Eye (tissue), 1 donor: Measurements from ENCODE around the gene EXOC8.

Experiments
- DNase-seq: peaks from one replicate; pipeline ENCODE4 v3.0.0-alpha.2; 2015

Gene EXOC8, protein sequence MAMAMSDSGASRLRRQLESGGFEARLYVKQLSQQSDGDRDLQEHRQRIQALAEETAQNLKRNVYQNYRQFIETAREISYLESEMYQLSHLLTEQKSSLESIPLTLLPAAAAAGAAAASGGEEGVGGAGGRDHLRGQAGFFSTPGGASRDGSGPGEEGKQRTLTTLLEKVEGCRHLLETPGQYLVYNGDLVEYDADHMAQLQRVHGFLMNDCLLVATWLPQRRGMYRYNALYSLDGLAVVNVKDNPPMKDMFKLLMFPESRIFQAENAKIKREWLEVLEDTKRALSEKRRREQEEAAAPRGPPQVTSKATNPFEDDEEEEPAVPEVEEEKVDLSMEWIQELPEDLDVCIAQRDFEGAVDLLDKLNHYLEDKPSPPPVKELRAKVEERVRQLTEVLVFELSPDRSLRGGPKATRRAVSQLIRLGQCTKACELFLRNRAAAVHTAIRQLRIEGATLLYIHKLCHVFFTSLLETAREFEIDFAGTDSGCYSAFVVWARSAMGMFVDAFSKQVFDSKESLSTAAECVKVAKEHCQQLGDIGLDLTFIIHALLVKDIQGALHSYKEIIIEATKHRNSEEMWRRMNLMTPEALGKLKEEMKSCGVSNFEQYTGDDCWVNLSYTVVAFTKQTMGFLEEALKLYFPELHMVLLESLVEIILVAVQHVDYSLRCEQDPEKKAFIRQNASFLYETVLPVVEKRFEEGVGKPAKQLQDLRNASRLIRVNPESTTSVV

DNA sequence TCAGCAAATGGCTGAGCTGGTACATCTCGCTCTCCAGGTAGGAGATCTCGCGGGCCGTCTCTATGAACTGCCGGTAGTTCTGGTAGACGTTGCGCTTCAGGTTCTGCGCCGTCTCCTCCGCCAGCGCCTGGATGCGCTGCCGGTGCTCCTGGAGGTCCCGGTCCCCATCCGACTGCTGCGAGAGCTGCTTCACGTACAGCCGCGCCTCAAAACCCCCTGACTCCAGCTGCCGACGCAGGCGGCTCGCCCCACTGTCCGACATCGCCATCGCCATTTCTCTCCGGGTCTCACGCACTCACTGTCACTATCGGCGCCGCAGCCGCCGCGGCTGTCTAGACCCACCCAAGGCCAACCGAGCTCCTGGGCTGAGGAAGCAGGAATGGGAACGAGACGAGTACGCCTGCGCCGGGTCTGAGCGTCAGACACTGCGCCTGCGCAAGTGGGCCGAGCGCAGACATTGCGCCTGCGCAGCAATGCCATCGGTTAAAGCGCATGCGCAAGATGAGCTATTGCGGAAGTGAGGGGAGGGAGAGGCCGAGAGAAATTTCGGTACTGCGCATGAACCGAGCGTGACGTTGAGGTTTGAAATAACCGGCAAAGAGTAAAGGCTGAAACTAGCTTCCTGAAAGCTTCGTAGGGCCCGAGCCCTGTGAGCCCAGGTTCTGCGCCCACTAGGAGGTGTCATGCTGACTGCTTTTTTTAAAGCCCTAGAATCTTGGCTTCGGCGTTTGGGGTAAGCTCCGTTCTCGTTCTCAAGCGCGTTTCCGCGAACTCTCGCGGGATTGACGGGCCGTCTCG lies at the start of gene EXOC8:
TSS of gene EXOC8 (minus strand) at position 381 of the 798 bp plus-strand sequence. CDS start at position 274, 107 bp downstream.
- peak; percentile 100 for DNase-seq

DNA sequence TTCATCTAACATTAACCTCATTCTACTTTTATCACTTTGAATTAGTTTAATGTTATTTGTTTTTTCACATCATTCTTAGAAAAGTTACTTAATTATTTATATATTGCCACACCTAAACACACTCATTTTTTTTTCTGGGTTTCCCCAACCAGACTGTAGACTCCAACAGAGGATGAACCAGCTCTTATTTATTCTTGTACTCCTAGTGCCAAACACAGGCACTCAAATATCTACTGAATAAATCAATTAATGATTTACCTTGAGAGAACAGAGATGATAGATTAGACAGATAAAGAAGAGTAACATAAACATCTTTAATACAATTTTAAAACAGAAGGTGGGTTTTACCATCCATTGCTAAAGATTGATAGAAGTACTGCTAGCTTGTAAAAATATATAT lies 48.8 kb upstream of the EXOC8 start:
- no peak for DNase-seq

GRCh38 chr1:231385416-231385748 lies 47.7 kb upstream of the EXOC8 start:
- no peak for DNase-seq

GRCh38 chr1:231384696-231385415 lies 47.2 kb upstream of the EXOC8 start:
- DNase-seq, result no peak

- no peak for DNase-seq
Observed at GRCh38 chr1:231383159-231383860, 45.7 kb upstream of the EXOC8 start.

- no peak for DNase-seq
Observed at GRCh38 chr1:231382426-231382825, 44.8 kb upstream of the EXOC8 start.

DNA sequence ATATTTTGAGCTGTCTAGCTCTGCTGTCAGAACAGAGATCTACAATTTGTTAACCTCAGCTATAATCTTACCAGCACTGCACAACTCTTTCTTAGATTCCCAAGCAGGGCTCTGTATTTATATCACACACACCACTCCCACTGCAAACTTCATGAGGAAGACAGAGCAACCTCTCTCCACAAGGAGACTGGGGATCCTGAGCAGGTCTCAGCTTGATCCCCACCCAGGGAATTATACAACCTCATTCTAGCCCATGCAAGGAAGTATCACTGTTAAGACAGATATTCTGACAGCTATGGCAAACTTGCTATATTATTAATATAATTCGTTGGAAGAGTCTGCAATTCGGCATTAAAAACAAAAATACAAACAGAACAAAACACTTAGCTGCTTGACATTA lies 44.1 kb upstream of the EXOC8 start:
- no peak for DNase-seq

DNA sequence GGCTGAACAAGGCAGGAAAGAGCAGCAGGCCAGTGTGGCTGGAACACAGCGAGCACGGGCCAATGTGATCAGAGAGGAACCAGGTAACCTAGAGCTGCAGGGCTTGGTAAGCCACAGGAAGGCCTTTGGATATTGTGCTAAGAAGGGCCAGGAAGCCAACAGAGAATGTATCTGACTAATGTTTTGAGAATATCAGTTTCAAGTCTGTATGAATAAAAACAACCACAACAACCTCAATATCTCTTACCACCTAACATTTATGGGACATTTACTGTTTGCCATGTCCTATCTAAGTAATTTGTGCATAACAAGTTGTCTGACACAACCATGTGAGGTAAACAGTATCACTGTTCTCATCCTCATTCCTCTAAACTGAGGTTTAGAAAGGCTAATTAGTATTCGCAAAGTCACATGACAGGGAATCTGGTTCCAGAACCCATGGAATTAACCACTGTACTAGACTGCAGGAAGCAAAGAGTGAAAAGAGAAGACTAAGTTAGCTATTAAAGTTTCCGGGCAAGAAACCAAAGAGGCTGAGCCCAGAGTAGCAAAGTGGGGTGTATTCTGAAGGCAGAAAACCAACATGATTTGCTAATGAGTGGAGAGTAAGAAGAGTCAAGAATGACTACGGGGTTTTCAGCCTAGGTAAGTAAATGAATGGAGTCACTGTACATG lies 39.4 kb upstream of the EXOC8 start:
- no peak for DNase-seq

DNA sequence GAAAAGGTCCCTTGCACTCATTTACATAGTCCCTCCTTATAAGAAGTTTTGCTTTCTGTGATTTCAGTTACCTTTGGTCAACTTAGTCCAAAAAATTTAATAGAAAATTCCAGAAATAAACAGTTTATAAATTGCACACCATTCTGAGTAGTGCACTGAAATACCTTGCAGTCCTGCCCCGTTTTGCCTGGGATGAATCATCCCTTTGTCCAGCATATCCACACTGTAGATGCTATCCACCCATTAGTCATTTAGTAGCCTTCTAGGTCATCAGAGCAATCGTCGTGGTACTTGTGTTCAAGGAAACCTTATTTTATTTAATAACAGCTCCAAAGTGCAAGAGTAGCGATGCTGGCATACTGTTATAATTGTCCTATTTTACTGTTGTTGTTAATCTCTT lies 38.4 kb upstream of the EXOC8 start:
- DNase-seq, result no peak

DNA sequence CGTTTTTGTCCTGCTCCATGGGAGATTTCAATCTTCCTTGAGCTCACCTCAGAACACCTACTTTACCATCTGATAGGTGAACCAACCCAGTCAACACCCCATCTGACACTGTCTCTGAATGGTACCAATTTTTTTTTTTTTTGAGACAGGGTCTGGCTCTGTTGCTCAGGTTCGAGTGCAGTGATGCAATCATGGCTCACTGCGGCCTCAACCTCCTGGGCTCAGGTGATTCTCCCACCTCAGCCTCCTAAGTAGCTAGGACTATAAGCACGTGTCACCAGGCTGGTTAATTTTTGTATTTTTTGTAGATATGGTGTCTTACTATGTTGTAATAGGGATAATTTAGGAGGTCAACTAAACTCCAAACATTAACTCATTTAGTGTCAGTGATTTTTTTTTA lies 36.7 kb upstream of the EXOC8 start:
- no peak for DNase-seq

- DNase-seq, result no peak
Observed at GRCh38 chr1:231372501-231372900, 34.8 kb upstream of the EXOC8 start.

DNA sequence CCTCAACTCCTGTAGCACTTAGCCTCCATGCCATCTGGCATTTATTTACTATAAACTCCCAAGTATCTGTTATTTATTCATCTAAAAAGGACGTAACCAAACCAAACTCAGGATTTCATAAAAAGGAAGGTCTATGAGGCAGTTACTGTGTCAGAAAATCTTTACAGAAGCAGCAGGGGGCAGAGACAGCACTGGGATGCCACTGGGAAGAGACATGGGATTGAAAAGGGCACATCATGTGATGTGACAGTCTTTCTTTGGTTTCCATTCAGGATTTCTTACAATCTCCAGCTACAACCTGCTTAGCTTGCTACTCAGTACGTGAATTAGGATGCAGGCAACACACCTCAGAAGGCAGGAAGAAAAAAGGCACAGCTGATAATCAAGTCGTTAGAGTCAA lies 31.6 kb upstream of the EXOC8 start:
- no peak for DNase-seq

- DNase-seq, result no peak
Observed at GRCh38 chr1:231364192-231364591, 26.5 kb upstream of the EXOC8 start.

DNA sequence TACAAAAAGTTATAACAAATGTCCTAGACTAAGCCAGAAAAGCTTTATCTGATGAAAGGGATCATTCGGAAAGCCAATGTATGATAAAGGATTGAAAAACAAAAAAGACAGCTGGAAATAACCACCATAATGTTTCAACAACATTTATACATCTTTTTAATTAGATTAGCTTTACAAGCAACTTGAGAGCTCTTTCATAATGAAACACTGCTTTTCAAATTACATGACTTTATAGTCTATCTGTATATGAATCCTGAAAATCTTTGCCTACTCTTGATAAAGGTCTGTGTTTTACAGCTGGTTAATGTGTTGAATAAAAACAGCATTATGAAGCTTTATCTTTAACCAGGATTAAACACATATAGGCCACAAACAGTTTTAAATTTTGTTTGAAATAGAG lies 26.0 kb upstream of the EXOC8 start:
- no peak for DNase-seq

DNA sequence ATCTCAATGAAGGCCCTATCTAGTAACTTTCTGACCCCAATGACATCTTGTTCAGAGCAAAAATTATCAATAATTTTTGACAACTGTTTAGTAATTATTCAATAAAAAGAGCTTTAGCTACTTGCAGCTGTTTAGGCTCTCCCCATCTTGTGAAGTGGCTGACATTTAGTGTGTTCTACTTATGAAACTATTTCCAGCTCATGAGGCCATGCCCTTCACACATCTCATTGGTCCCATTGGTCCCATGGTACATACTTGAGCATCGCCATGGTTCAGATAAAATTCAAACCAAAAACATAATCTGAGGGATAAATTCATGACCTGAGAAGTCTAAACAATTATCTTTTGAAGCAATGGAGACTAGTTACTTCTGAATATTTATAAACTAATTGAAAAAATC lies 24.7 kb upstream of the EXOC8 start:
- no peak for DNase-seq

GRCh38 chr1:231359113-231359512 lies 21.5 kb upstream of the EXOC8 start:
- no peak for DNase-seq

- peak; percentile 86 for DNase-seq
Observed at GRCh38 chr1:231357831-231358354, 20.2 kb upstream of the EXOC8 start.

GRCh38 chr1:231357187-231357772 lies 19.6 kb upstream of the EXOC8 start:
- DNase-seq, result no peak

DNA sequence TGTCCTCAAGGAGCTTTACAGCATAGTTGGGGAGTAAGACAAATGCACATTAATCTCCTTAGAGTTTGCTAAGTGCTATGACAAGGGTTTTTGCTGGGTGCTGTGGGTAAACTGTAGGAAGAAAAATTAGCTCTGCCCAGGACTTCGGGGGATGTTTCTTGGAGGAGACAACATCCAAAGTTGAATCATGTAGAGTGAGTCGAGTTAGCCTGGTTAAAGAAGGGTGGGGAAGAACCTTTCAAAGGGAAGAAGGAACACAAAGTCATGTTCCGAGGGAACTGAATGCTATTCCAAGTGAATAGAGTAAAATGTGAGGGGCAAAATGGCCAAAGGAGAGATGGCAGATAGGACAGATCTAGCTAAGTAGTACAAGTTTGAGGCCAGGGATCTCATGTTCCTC lies 17.5 kb upstream of the EXOC8 start:
- no peak for DNase-seq

DNA sequence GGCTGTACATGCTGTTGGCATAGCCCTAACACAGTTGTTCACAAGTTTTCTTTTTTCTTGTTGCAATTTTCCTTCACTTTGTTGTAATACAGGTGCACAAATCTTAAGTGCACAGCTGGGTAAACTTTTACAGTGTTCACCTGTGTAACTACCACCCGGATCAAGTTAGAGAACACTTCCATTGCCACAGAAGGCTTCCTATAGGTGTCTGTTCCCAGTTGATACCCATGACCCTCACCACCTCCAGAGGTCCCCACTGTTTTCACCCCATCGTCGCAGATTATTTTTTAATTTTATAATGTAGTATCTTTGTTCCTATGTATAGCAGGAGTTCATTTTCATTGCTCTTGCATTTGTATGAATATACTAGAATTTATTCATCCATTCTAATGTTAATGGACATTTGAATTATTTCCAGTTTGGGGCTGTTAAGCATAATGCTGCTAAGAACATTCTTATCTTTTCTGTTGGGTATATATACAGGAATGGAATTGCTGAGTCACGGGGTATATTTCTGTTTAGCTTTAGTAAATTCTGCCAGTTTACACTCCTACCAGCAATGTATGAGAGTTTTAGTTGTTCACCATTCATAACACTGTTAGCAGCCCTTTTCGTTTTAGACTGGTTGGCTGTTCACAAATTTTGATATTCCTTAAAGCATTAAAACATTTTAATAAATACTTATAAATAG lies 16.8 kb upstream of the EXOC8 start:
- no peak for DNase-seq
